HL-60/S4 treated with phorbol 12-myristate 13-acetate at 8.2 ng/mL for 4 days and 3 days (cell line): ENCODE results near the gene CNNM3.

Experiments
- in situ Hi-C: fragments of 300-500 bp; cut with MboI; formaldehyde crosslinking; loops from 2 replicates; pipeline ENCODE4 v1.15.0; 2022; ENCODE audit warnings: low sequenced_read_pairs

CNNM3 gene

GRCh38 chr2:96874198-96874831, 58.2 kb downstream of the CNNM3 start:
- in situ Hi-C loops: no loop called here

DNA sequence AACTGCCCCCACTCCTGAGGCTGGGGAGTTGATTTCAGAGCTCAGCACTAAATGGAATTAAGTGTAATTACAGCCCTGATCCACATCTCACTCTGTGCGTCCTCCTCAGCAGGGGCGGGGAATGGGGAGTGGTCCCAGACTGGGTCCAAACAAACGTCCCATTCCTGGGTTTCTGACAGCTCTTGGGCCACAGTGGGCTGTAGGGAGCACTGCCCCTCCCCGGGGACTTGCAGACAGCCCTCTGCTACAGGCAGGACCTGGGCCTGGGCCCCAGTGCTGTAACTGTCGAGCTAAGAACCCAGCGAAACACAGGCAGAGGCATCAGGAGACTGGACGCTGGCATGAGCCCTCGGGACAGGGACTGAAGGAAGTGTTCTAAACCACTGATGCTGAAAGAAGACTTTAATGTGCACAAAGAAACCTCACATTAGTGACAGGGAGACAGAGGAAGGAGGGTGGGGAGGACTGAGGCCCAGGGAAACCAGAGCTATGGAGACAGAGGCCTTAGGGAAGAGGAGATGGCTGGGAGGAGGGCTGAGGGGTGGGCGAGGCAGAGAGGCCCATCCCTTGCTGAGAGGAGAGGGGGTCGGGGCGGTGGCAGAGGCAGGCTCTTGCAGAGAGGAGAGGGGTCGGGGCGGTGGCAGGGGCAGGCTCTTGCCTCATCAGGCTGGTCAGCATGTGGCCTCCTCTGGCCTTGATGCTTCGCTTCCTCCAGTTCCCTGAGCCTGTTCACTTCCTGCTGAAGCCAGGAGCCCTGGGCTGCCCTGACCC, 59.6 kb downstream of the CNNM3 start:
- in situ Hi-C loops: no loop called here

DNA sequence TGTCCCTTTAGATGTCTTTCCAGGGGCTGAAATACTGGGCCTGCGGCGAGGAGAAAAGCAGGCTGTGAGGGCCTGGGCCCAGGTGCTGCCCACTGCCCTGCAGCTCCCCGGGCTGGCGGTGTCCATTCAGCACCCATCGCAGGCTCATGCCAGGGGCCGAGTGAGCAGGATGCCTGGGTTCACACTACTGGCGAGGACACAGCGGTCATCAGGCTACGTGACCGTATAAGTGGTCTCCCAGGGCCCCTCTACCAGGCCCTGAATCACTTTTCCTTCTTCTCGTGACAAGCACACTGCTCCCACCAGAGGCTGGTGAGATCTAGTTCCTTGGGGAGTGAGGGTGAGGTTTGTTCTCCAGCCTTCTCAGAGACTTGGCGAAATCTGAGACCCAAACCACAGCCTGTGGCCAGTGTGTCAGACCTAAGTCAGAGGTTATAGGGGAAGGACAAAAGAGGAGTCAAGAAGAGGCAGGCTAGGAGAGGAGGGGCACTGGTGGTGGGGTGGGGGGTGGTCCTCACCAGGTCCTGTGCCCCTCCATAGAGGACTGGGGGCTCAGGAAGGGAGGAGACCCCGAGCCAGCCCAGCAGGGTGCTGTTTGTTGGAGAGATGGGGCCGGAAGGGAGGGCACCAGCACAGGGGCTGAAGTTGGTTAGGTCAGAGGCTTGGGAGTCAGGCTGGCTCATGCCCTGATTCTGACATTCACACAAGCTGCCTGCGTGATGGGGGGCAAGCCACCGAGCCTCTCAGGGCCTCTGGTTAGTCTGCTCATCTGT, 60.4 kb downstream of the CNNM3 start:
- in situ Hi-C loops: no loop called here

DNA sequence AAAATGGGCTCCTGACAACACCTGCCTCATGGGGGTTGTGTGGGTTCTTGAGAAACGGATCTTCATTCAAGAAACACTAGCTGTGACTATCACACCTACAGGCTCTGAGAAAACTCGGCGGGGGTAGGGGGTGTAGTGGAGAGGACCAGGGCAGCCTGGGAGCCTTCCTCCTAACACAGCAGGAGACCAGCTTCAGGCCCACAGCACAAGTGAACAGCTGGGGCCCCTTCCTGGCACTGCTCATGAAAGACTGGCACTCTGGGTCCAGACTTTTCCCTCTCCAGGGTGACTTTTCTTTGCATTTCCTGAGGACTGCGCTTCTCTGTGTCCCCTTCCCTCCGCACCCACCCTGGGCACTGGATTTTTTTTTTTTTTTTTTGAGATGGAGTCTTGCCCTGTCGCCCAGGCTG, 61.0 kb downstream of the CNNM3 start:
- in situ Hi-C loops: no loop called here

DNA sequence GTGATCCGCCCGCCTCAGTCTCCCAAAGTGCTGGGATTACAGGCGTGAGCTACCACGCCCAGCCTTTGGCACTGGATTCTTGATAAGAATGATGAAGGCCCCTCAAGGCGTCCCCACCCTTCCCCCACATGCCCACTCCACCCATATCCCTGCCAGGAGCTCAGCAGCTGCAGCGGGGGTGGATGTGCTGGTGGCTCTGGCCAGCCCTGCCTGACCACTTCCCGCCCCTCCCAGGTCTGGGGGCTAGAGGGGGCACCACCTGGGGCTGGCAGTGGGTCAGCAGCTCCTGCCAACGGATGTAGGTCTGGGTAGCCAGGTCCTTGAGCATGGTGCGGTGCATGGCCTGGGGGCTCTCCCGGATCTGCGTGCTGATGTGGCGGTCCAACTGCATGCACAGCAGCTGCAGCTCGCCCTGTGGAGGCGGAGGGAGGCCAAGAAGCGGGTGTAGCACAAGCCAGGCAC, 61.6 kb downstream of the CNNM3 start:
- in situ Hi-C loops: no loop called here

- in situ Hi-C loops: no loop called here
Observed at GRCh38 chr2:96878171-96878570, 62.1 kb downstream of the CNNM3 start.

GRCh38 chr2:96878796-96879544, 62.9 kb downstream of the CNNM3 start:
- in situ Hi-C loops: no loop called here

DNA sequence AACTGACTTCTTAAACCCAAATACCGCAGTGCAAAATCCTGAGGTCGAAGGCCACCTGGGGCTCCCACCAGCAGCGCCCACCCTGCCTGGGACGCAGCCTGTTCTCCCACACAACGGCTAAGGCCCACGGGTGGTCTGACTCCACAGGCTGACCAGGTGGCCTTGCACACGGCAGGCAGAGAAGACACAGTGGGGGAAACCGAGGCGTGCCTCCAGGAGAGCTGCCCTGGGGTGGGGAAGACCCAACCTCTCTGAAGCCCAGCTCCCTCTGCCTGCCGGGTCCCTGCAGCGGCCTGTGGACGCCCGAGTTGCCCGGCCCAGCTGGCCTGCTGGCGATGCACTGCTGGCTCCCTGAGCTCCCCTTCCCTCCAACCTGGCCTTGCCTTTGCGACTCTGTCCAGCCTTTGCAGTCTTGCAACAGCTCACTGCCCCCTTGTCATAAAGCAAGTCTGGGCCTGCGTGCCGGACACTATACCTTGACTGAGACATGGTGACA, 63.5 kb downstream of the CNNM3 start:
- in situ Hi-C loops: no loop called here

DNA sequence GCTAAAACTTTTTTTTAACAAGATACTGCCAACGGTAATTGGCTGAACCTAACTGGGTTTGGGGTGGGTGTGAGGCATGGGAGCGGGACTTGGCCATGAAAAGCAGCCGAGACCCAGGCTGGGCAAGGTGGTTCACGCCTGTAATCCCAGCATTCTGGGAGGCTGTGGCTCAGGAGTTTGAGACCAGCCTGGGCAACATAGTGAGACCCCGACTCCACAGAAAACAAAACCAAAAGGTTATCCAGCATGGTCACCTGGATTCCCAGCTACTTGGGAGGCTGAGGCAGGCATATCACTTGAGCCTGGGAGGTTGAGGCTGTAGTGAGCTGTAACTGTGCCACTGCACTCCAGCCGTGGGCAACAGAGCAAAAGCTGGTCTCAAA, 64.8 kb downstream of the CNNM3 start:
- in situ Hi-C loops: no loop called here

DNA sequence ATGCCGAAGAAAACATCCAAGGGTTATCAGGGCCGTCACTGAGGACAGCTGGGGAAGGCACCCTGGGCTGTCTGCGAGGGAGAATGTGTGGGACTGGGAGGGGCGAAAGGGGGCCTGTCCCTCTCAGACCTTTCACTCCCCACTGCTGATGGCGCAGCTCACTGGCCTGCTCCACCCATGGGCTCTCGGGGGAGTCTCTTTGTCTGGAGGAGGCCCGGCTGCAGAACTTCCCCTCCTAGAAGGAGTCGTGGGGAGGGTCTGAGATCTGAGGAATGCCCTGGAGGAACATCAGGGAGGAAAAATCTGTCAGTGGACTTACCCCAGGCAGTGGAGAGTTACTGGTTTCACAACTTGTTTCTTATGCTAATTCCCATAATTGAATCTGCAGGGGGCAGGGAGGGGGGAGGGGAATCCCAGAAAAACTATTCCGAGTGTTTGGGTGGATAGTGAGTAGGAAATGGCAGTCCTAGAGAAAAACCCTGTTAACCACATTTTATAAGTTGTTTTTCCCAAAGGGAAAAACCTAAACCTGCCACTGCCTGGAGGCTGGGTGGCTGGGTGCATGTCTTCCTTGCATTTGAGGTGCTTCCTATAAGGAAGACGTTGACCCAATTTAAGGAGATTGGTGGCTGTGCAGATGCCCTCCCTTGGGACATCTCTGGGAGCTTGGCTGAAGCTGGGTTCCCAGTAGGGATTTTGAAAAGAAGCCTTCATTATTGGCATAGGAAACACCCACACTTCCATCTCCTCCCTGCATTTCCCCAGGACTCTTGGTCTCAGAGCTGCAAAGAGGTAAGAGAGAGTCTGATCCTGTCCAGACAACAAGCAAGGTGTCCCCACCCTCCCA, 65.5 kb downstream of the CNNM3 start:
- in situ Hi-C loops: no loop called here

DNA sequence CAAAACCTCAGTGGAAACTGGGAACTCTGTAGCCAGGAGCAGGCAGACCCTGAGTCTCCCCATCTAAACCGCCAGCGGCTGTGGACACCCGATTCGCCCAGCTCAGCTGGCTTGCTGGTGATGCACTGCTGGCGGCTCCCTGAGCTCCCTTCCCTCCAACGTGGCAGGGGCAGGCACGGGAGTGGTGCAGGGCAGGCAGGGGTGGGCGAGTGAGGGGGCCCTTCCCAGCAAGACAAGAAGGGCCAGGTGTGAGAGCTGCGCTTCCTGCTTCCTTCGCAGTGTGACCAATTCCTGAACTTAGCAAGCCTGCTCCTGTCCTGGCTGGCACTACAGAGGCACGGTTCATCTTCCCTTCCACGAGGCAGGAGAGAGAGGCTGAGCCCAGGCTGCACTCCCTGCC, 66.2 kb downstream of the CNNM3 start:
- in situ Hi-C loops: no loop called here

DNA sequence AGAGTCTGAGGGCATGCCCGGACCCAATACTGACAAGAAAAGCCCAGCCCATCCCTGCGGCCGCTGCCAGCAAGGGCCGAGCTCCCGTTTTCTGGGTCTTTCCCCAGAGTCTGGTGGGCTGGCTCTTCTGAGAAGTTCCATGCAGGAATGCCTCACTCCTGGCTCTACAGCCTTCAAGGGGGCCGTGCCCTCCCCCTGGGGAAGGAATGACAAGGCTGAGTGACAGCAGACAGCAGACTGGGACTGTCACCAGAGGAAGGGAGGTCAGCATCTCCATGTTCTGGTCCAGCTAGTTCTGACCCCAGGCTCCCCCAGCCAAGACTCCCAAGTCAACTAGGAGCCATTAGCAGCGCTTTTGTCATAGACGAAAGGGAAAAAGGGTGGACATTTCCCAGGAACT, 66.8 kb downstream of the CNNM3 start:
- in situ Hi-C loops: no loop called here

DNA sequence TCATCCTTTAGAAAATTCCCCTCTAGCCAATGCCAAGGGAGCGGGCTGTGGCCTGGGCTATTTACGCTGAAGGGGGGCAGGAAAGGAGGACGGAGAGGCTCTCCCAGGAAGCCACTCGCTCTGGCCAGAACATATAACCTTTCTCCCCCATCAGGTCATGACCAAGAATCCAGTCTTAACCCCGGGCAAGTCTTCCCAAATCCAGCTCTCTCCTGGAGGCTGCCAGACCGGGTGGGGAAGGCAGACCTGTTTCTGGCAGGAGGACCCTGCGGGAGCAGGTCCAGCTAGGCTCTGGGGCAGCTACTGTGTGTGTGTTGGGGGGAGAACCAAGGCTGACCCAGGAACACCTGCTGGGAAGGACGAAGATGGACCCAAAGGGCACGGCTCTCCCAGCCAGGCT, 67.2 kb downstream of the CNNM3 start:
- in situ Hi-C loops: no loop called here
